Ovary (tissue), 3 donors: ENCODE results near the gene COX7A1.

Experiments
- EP300 ChIP-seq: sonication (generic); formaldehyde crosslinking; IDR thresholded peaks from one replicate; pipeline ENCODE4 v1.6.1; 2017; ENCODE audit warnings: antibody characterized with exemption
- POLR2A ChIP-seq: fragments of 450-650 bp; IDR thresholded peaks from one replicate; pipeline ENCODE4 v1.6.1; 2017; ENCODE audit warnings: antibody characterized with exemption, mild to moderate bottlenecking, moderate library complexity
- TF ChIP-seq, protein P1 (sequence below), 3 donors: fragments of 450-650 bp in 2 of 3; fragments of 200-600 bp in 1 of 3; IDR thresholded peaks; one replicate each; pipeline versions ENCODE4 v1.5.1 to v1.8.0; 2016 to 2022; ENCODE audit warnings: antibody characterized with exemption in 3 of 3, mild to moderate bottlenecking in 1 of 3
- donor health status: DM: no; HTN: no; CAD: no.

DNA sequence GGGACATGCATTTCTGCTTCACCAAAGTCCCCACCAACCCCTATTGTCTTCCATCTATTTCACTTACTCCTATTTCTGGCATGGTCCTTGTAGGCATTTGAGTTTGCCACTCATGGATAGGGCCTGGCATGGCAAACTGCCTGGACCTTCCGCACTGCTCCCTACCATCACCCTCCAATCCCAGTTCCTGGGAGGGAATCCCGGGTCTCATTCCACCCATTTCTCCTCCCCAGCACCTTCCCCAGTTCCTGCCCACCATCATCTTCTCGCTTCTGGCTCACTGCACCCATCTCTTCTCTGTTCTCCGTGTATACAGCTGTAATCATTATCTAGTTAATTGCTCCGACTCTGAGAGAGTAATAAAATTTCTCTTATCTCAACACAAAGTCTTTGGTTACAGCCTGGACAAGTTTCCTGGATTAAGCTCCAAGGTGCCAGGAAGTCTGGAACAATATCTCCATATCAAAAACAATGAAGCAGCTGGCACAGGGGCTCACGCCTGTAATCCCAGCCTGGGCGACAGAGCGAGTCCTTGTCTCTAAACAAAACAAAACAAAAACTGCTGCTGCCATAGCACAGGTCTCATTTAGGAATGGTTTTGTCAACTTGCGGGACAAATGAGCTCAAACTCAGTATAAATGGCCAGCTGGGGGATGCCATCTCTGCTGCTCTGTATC lies 17.0 kb upstream of the COX7A1 start:
- TF ChIP-seq, protein P1, sequence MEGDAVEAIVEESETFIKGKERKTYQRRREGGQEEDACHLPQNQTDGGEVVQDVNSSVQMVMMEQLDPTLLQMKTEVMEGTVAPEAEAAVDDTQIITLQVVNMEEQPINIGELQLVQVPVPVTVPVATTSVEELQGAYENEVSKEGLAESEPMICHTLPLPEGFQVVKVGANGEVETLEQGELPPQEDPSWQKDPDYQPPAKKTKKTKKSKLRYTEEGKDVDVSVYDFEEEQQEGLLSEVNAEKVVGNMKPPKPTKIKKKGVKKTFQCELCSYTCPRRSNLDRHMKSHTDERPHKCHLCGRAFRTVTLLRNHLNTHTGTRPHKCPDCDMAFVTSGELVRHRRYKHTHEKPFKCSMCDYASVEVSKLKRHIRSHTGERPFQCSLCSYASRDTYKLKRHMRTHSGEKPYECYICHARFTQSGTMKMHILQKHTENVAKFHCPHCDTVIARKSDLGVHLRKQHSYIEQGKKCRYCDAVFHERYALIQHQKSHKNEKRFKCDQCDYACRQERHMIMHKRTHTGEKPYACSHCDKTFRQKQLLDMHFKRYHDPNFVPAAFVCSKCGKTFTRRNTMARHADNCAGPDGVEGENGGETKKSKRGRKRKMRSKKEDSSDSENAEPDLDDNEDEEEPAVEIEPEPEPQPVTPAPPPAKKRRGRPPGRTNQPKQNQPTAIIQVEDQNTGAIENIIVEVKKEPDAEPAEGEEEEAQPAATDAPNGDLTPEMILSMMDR (IDR thresholded peaks at IDR 0.05) = no peak
- TF ChIP-seq POLR2A (no peak), EP300 (no peak)
